AG08395 (cell line): ENCODE data around the gene TNMD.

Source experiments
- DNase-seq: peaks from one replicate; pipeline ENCODE4 v3.0.0; 2012; ENCODE audit warnings: mixed read lengths, low spot score

TNMD gene

DNA sequence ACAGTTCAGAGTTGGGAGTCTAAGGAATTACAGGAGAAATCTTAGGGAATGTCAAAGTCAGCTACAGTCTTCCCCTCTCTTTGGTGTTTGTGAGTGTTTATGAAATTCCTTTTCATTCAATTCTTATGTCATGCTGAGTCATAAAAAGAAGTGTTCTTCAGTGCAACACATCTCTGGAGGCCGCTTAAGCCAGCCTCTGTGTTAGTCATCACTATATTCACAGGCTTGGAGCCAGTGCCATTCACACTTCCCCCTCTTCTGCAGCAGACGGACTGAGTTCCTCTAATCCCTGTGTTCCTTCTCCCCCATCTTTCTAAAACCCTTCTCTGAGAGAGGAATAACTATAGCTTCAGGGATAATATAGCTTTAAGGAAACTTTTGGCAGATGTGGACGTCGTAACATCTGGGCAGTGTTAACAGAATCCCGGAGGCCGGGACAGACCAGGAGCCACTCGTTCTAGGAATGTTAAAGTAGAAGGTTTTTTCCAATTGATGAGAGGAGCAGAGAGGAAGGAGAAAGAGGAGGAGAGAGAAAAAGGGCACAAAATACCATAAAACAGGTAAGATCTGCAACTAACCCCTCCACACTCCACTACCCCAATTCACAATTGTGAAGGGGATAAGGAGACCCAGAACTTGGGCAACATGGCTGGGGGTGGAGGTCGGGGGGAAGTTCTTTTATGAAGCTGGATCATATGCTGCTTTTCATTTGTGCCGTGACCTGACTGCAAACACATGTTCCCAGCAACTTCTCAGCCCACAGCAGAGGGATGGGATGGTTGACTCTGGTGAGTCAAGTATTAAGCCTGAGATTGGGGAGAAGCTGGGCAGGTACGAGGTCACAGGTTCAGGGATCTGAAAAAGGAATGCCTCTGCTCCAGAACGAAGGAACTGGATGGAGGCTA is 59.5 kb downstream of the TNMD start, which contains the start of gene SRPX2:
TSS of gene SRPX2 (plus strand) at position 244 of the 905 bp plus-strand sequence. CDS start 2,124 bp downstream, outside the sequence.
- DNase-seq = peak; percentile 72

DNA sequence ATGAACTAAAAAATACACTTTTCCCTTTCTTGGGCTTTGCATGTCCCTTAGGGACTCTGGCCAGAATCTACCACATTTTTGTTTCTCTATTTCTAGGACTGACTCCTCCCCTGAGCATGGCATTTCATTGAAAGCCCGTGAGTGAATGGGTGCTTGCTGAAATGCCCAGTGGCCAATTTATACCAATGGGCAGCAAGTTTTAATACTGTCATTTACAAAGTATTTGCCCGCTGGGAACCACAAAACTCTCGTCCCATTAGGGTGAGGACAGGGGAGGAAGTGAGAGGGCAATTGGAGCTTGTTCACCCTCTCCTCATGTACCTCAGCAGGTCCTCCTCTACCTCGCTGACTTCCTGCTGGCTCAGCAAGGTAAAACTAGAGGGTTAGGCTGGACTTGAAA is 60.4 kb downstream of the TNMD start:
- no peak for DNase-seq

DNA sequence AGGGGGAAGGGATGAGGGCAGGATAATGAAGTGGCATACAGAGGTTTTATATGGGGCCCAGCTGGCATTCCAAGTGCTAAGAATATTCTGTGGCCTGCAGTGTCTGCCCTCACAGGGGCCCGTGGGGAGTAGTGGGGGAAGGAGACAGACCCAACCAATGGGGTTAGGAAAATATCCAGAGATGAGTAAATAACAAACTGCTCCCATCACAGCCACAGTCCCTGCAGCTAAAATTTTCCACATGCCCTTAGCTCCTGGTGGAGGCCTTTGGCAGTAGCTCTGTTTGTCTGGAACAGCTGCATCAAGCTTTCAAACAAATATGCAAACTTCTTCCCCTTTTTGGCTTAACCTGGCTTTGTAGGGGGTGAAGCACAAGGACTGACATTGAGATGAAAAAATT is 62.4 kb downstream of the TNMD start:
- peak; percentile 29 for DNase-seq

DNA sequence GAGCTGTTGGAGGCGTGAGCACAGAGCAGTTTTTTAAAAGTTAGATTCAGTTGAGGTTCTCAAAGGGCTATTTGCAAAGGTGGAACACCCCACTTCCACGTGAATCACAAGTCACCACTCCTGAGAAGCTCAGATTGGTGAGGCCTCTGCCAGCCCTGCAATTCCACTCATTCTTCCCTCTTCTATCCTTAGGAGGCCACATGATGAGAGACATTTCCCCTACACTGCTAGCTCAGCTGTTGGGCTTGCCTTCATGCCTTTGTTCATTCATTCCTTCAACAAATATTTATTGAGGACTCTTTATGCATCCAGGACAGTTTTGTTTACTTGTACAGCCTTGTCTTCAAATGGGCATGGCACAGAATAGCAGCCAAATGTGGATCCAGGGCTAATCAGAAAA is 63.0 kb downstream of the TNMD start:
- DNase-seq = no peak

DNA sequence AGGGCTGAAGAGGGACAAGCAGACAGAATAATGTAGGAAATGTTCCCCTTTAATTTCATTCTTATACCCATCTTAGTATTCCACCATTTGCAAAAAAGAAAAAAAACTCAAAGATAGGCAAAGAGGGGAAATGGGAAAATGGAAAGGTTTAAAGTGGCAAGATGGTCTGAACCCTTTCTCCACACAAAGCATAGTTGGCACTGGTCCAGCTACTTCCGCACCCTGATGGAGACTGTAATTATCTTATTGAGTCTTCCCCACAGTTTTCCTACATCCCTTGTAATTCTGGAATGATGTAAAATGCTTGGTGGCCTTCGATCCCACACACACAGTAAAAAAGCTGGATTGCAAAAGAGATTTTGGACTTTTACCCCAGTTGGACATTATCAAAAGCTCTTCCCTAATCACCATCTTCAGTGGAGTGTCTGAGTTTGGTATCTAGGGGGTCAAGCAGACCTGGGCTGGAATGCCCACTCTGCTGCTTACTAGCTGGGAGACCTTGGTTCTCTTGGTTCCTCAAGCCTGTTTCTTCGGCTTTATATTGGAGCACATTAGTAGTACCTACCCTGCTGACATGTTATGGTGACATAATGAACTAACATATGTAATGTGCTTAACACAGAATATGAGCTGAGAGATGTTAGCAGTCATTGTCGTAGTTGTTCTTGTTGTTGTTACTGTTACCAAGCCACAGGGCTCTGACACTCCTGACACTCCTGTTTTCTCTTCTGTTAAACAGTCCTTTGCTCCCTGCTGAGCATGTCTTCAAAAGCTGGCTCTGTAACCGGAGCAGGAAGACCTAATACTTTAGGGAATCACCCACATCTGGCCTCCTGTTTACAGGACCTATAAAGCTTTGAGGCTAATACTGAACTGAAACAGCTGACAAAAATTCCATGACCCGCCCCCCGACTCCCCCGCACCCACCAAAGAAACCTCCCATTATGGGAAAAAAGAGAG is 64.0 kb downstream of the TNMD start:
- DNase-seq = peak; percentile 49
